T-cell (primary cell): ENCODE results near the gene ATP9B. TPM values are rescaled to one million over a fixed set of nuclear protein-coding genes. Genes with fewer than 3 reads are reported as not detected.
"Not testable (repeated sequence)": the region's sequence is repeated elsewhere in the genome, so short reads cannot be mapped to it uniquely, and the experiment has no call there.

ENCODE experiments used
- ATAC-seq, 4 experiments: fragments of 200-7000 bp in 3 of 4; fragments of 150-1000 bp in 1 of 4; cut with Tn5 transposase; replicated peaks in 1 of 4; 1 replicate in 3 of 4; 2 replicates in 1 of 4; pipeline ENCODE4 v1.10.0; 2021; ENCODE audit warnings: moderate library complexity in 3 of 4, mild to moderate bottlenecking in 2 of 4, moderate number of reproducible peaks in 1 of 4
- CTCF ChIA-PET, 2 donors: fragments of 300-600 bp; sonication (Branson Sonifier 250); formaldehyde crosslinking; loops; one replicate each; lab custom pipeline; 2022; ENCODE audit warnings: antibody characterized with exemption in 2 of 2; lab: Charles Lee
- POLR2A ChIA-PET, 2 donors: fragments of 300-600 bp; sonication (Branson Sonifier 250); formaldehyde crosslinking; loops; one replicate each; lab custom pipeline; 2022; ENCODE audit warnings: antibody characterized with exemption in 2 of 2; lab: Charles Lee
- DNase-seq, 35 experiments: peaks; one replicate each; pipeline versions ENCODE4 v3.0.0 to v3.0.0-alpha.2; 2013 to 2023
- H3K27ac ChIP-seq: one replicate; pipeline ENCODE4 v1.5.1; 2013; ENCODE audit warnings: low read length
- H3K27me3 ChIP-seq, 2 experiments: replicated peaks in 1 of 2; 1 replicate in 1 of 2; 2 replicates in 1 of 2; pipeline versions ENCODE4 v1.6.1 to v1.7.0; 2013; ENCODE audit warnings: low read length in 1 of 2, mixed read lengths in 1 of 2; ENCODE audit not compliant: control insufficient read depth in 2 of 2, insufficient read depth in 2 of 2; ENCODE audit errors: extremely low read depth in 1 of 2
- H3K36me3 ChIP-seq, 2 donors: 1 replicate in 1 of 2; 2 replicates in 1 of 2; pipeline versions ENCODE4 v1.6.1 to v1.7.0; 2013; ENCODE audit warnings: low read length in 1 of 2; ENCODE audit not compliant: control insufficient read depth in 2 of 2, insufficient read depth in 1 of 2; ENCODE audit errors: extremely low read depth in 1 of 2
- H3K4me1 ChIP-seq, 2 experiments: 1 replicate in 1 of 2; 2 replicates in 1 of 2; pipeline versions ENCODE4 v1.6.1 to v1.7.0; 2013; ENCODE audit warnings: low read length in 2 of 2, mixed read lengths in 1 of 2; ENCODE audit not compliant: insufficient read depth in 2 of 2, control insufficient read depth in 1 of 2; ENCODE audit errors: extremely low read depth in 1 of 2
- H3K4me3 ChIP-seq, 2 donors: 1 replicate in 1 of 2; 2 replicates in 1 of 2; pipeline versions ENCODE4 v1.5.1 to v1.7.0; 2013; ENCODE audit warnings: mild to moderate bottlenecking in 2 of 2, low read length in 1 of 2, moderate library complexity in 1 of 2; ENCODE audit not compliant: control insufficient read depth in 1 of 2; ENCODE audit errors: extremely low read depth in 1 of 2
- H3K9me3 ChIP-seq: 2 replicates; pipeline ENCODE4 v1.7.0; 2013
- H3K27ac Mint-ChIP-seq, 2 donors: one replicate each; pipeline ENCODE4 v1.8.0; 2020 to 2021; ENCODE audit warnings: mild to moderate bottlenecking in 2 of 2, mixed read lengths in 2 of 2
- H3K27me3 Mint-ChIP-seq, 2 donors: one replicate each; pipeline ENCODE4 v1.8.0; 2021 to 2022; ENCODE audit warnings: mixed read lengths in 2 of 2
- H3K36me3 Mint-ChIP-seq: one replicate; pipeline ENCODE4 v1.8.0; 2021; ENCODE audit warnings: mixed read lengths
- H3K4me1 Mint-ChIP-seq, 3 donors: one replicate each; pipeline ENCODE4 v1.8.0; 2020 to 2022; ENCODE audit warnings: mixed read lengths in 3 of 3, mild to moderate bottlenecking in 1 of 3
- H3K4me3 Mint-ChIP-seq, 3 donors: one replicate each; pipeline ENCODE4 v1.8.0; 2020 to 2022; ENCODE audit warnings: mild to moderate bottlenecking in 3 of 3, mixed read lengths in 3 of 3, moderate library complexity in 3 of 3
- H3K9me3 Mint-ChIP-seq, 3 donors: one replicate each; pipeline ENCODE4 v1.8.0; 2020 to 2022; ENCODE audit warnings: mixed read lengths in 3 of 3
- WGBS: methylation state at CpG from one replicate; pipeline ENCODE4 v1.1.5; 2013; ENCODE audit warnings: missing lambda C conversion rate; ENCODE audit not compliant: insufficient coverage; 5-methylcytosine and 5-hydroxymethylcytosine counted together
- total RNA-seq, 35 experiments: library from RNA in 6 of 35; stranded (reverse) in 6 of 35; fragments of 120-200 nt in 1 of 35; gene quantifications; one replicate each; pipeline versions ENCODE4 v1.2.1 to v1.2.4 and lab custom pipeline; 2013 to 2026

The ATP9B gene
- total RNA-seq, 5 donors from 2014 or later (not counting 1 experiment from before 2014, with no cell fraction given) = 54.1 to 95.2 (median 65.4) TPM

DNA sequence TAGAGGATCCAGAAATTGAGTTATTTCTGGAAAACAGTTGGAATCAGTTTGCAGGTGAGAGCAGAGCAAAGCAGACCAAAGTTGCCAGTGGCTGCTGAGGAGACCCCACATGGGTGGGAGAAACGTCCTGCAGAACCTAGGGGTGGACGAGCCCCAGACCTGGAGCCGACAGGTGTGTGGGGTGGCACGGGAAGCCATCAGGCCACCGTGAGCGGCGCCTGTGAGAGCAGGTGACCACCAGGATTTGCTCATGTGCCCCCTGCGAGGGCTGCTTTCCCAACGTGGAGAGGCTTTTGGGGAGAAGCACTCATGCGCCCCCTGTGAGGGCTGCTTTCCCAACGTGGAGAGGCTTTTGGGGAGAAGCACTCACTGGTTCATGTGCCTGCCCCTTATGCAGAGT is 209.7 kb downstream of the ATP9B start:
- ATAC-seq = no peak

DNA sequence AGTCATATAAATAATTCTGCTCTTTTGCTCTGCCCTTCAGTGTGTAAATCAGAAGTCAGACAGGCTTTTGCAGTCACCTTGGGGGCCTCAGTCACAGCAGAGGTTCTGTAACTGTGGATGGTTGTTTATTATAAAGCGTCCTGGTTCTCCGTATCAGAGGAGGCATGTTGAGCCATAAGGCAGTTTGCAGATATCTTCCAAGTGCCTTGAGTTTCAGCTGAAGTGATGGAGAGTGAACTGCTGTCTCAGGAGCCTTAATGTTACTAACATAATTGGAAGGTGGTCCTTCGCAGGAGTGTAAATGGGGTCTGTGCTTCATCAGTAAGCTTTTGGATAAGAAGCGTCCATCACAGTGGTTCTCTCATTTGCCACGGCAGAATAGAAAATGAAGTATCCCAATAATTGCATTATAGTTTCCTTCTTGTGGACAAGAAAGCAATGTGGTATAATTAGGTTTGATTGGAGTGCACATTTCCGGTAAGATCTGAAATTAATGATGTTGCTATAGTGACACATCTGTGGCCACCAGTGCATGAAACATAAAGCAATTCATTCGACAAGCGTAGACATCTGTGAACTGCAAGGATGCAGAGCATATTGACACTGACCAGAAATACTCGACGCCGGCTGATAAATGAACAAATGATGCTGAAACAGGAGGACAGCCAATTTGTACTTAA is 214.1 kb downstream of the ATP9B start:
- Mint-ChIP-seq H3K9me3 (peaks cover 0 to 5% (median 0%) of the 10 kb centered on the region in 3 donors), H3K4me1 (peaks cover 0 to 2% (median 1%) of the 10 kb centered on the region in 3 donors), H3K36me3 (peaks cover 62% of the 10 kb centered on the region), H3K27ac (no peak overlapping the region), H3K4me3 (no peak overlapping the region), H3K27me3 (no peaks in the 10 kb centered on the region)
- Histone ChIP-seq H3K4me1 (no peaks in the 10 kb centered on the region), H3K27me3 (no peaks in the 10 kb centered on the region), H3K9me3 (no peaks in the 10 kb centered on the region), H3K4me3 (no peak overlapping the region), H3K36me3 (peaks cover 5 to 23% of the 10 kb centered on the region in 2 donors), H3K27ac (no peak overlapping the region)
- ATAC-seq (no peak), DNase-seq (no peak)
- ChIA-PET CTCF (no interaction called here), POLR2A (no interaction called here)
- 100% methylated on average over 5 of the region's 11 CpGs for WGBS

More for the DNA sequence above, 209.7 kb downstream of the ATP9B start:
- Histone ChIP-seq H3K27ac (no peak overlapping the region), H3K9me3 (no peaks in the 10 kb centered on the region), H3K4me3 (no peak overlapping the region), H3K27me3 (no peaks in the 10 kb centered on the region), H3K4me1 (peaks cover 0 to 3% of the 10 kb centered on the region in 2 experiments), H3K36me3 (peaks cover 5 to 34% of the 10 kb centered on the region in 2 donors)
- peaks cover 71% of the 10 kb centered on the region for H3K36me3 Mint-ChIP-seq
- 96% methylated on average over 10 of the region's 11 CpGs for WGBS
- peaks cover 13 to 19% (median 14%) of the 10 kb centered on the region in 3 donors for H3K4me1 Mint-ChIP-seq
- no peak overlapping the region for H3K27ac Mint-ChIP-seq
- no peak for DNase-seq
- peaks cover 0 to under 1% (median 0%) of the 10 kb centered on the region in 3 donors for H3K9me3 Mint-ChIP-seq
- no peaks in the 10 kb centered on the region for H3K27me3 Mint-ChIP-seq
- POLR2A ChIA-PET = no interaction called here
- no peak overlapping the region for H3K4me3 Mint-ChIP-seq
- CTCF ChIA-PET = no interaction called here

DNA sequence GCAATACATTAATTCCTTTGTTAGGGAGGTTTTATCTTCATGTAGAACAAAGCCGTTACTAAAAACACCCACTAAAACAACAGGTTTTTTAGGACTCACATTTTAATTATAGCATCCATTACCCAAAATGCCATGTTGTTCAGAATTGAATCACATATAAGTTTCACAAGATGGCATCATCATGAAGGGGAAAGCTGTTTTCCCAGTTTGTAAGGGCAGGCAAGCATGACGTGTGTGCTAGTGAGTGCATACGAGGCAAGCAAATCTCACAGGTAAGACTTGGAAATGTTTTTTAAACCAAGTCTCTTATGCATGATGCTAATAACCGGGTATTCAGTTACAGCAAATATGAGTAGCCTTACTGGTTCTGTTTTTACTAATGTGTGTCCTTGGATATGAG is 214.7 kb downstream of the ATP9B start:
- Histone ChIP-seq H3K36me3 (peaks cover 2 to 17% of the 10 kb centered on the region in 2 donors), H3K4me3 (no peak overlapping the region), H3K4me1 (no peaks in the 10 kb centered on the region), H3K27me3 (no peaks in the 10 kb centered on the region), H3K9me3 (no peaks in the 10 kb centered on the region), H3K27ac (no peak overlapping the region)
- ChIA-PET CTCF (no interaction called here), POLR2A (no interaction called here)
- no peak for ATAC-seq
- Mint-ChIP-seq H3K27ac (no peak overlapping the region), H3K4me1 (peaks cover under 1 to 3% (median 2%) of the 10 kb centered on the region in 3 donors), H3K27me3 (no peaks in the 10 kb centered on the region), H3K9me3 (peaks cover 0 to 5% (median 0%) of the 10 kb centered on the region in 3 donors), H3K4me3 (no peak overlapping the region), H3K36me3 (peaks cover 60% of the 10 kb centered on the region)
- 90% methylated on average over 3 of the region's 4 CpGs for WGBS
- no peak for DNase-seq

DNA sequence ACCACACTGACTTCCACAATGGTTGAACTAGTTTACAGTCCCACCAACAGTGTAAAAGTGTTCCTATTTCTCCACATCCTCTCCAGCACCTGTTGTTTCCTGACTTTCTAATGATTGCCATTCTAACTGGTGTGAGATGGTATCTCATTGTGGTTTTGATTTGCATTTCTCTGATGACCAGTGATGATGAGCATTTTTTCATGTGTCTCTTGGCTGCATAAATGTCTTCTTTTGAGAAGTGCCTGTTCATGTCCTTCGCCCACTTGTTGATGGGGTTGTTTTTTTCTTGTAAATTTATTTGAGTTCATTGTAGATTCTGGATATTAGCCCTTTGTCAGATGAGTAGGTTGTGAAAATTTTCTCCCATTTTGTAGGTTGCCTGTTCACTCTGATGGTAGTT is 216.0 kb downstream of the ATP9B start:
- DNase-seq, H3K27ac ChIP-seq, H3K27me3 Mint-ChIP-seq, H3K9me3 ChIP-seq, CTCF ChIA-PET, H3K9me3 Mint-ChIP-seq, ATAC-seq, H3K27ac Mint-ChIP-seq, H3K4me1 ChIP-seq, H3K4me3 Mint-ChIP-seq, POLR2A ChIA-PET, H3K4me3 ChIP-seq, H3K27me3 ChIP-seq, H3K36me3 ChIP-seq: not testable (repeated sequence)
- no CpG with 5 or more reads among the region's 1 CpG for WGBS
- peaks cover 58% of the 10 kb centered on the region for H3K36me3 Mint-ChIP-seq
- peaks cover 8 to 13% (median 13%) of the 10 kb centered on the region in 3 donors for H3K4me1 Mint-ChIP-seq

DNA sequence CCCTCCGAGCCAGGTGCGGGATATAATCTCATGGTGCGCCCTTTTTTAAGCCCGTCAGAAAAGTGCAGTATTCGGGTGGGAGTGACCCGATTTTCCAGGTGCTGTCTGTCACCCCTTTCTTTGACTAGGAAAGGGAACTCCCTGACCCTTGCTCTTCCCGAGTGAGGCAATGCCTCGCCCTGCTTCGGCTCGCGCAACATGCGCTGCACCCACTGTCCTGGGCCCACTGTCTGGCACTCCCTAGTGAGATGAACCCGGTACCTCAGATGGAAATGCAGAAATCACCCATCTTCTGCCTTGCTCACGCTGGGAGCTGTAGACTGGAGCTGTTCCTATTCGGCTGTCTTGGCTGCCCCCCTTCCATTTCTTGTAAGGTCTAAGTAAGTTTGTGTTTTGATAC is 221.2 kb downstream of the ATP9B start:
- H3K36me3 ChIP-seq = peaks cover 0 to 14% of the 10 kb centered on the region in 2 donors
- H3K9me3 Mint-ChIP-seq, CTCF ChIA-PET, H3K9me3 ChIP-seq, H3K4me3 ChIP-seq, ATAC-seq, DNase-seq, H3K4me1 ChIP-seq, H3K27me3 Mint-ChIP-seq, H3K27ac ChIP-seq, H3K4me3 Mint-ChIP-seq, H3K27ac Mint-ChIP-seq, H3K27me3 ChIP-seq: not testable (repeated sequence)
- H3K36me3 Mint-ChIP-seq = peaks cover 48% of the 10 kb centered on the region
- POLR2A ChIA-PET = interaction anchor here in 1 of 2 donors (0.5 kb wide), 1 partner anchor 1317 kb away, joined by 4 read pairs; no protein-coding TSS in a partner anchor
- peaks cover 12 to 22% (median 20%) of the 10 kb centered on the region in 3 donors for H3K4me1 Mint-ChIP-seq
- 98% methylated on average over 12 of the region's 15 CpGs for WGBS

DNA sequence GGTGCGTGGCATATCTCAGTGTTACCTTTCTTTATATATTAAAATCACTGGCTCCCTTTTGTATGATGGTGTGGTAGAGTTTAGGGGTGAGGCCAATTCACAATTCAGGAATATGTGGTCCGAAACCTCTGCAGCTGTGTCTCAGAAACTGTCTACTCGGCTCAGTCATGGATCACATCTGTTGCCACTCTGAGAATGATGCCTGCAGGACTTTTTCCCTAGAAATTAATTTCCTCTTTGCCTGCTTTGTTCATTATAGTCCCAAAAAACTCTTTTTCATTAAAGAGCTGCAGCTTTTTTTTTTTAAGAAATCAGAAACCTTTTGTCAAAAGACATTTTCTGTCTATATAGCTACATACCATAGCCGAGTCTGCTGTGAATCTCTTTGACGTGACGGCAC is 221.7 kb downstream of the ATP9B start:
- ChIA-PET CTCF (no interaction called here), POLR2A (interaction anchor here in 1 of 2 donors (0.5 kb wide), 1 partner anchor 1318 kb away, joined by 4 read pairs; no protein-coding TSS in a partner anchor)
- no peaks in the 10 kb centered on the region for H3K9me3 Mint-ChIP-seq
- Histone ChIP-seq H3K4me1 (no peaks in the 10 kb centered on the region), H3K27me3 (no peaks in the 10 kb centered on the region), H3K27ac (no peak overlapping the region), H3K36me3 (peaks cover 0 to 14% of the 10 kb centered on the region in 2 donors), H3K4me3 (no peak overlapping the region), H3K9me3 (no peaks in the 10 kb centered on the region)
- no peak overlapping the region for H3K27ac Mint-ChIP-seq
- no peak for ATAC-seq
- H3K4me3 Mint-ChIP-seq = no peak overlapping the region
- H3K27me3 Mint-ChIP-seq = no peaks in the 10 kb centered on the region
- DNase-seq = no peak
- H3K4me1 Mint-ChIP-seq = peaks cover 12 to 22% (median 20%) of the 10 kb centered on the region in 3 donors
- 100% methylated on average over 2 of the region's 6 CpGs for WGBS
- peaks cover 50% of the 10 kb centered on the region for H3K36me3 Mint-ChIP-seq
